ENCODE data around the gene AAK1.
"Not testable (repeated sequence)": the region's sequence is repeated elsewhere in the genome, so short reads cannot be mapped to it uniquely, and the experiment has no call there.

Gene AAK1

GRCh38 chr2:69659349-69659748 is 15.8 kb upstream of the AAK1 start:
- DNase-seq: no peak

- peak; percentile 89 for DNase-seq
These were observed 8.7 kb upstream of the AAK1 start for GRCh38 chr2:69652206-69652605.

GRCh38 chr2:69647196-69647595 is 3.7 kb upstream of the AAK1 start:
- DNase-seq: not testable (repeated sequence)

GRCh38 chr2:69646714-69647113 is 3.2 kb upstream of the AAK1 start:
- no peak for DNase-seq

GRCh38 chr2:69645921-69646320 is 2.4 kb upstream of the AAK1 start:
- no peak for DNase-seq

- DNase-seq: no peak
These were observed 1.5 kb upstream of the AAK1 start for GRCh38 chr2:69645031-69645431.

- DNase-seq: no peak
These were observed 1.0 kb upstream of the AAK1 start for GRCh38 chr2:69644506-69644979.

GRCh38 chr2:69642709-69643601 is 584 bp downstream of the AAK1 start:
- DNase-seq: peak; percentile 83

- no peak for DNase-seq
These were observed 1.4 kb downstream of the AAK1 start for GRCh38 chr2:69641887-69642708.

GRCh38 chr2:69641471-69641870 is 2.1 kb downstream of the AAK1 start:
- no peak for DNase-seq

GRCh38 chr2:69639266-69639665 is 4.3 kb downstream of the AAK1 start:
- DNase-seq: peak; percentile 45

- no peak for DNase-seq
These were observed 4.9 kb downstream of the AAK1 start for GRCh38 chr2:69638630-69639029.

- no peak for DNase-seq
These were observed 5.6 kb downstream of the AAK1 start for GRCh38 chr2:69637923-69638322.

GRCh38 chr2:69636395-69636794 is 7.1 kb downstream of the AAK1 start:
- no peak for DNase-seq

- DNase-seq: no peak
These were observed 8.1 kb downstream of the AAK1 start for GRCh38 chr2:69635432-69635831.

- no peak for DNase-seq
These were observed 9.2 kb downstream of the AAK1 start for GRCh38 chr2:69634196-69634821.

GRCh38 chr2:69631402-69631801 is 12.1 kb downstream of the AAK1 start:
- no peak for DNase-seq

GRCh38 chr2:69629921-69630608 is 13.5 kb downstream of the AAK1 start:
- no peak for DNase-seq

GRCh38 chr2:69628325-69629021 is 15.1 kb downstream of the AAK1 start:
- DNase-seq: no peak

- no peak for DNase-seq
These were observed 18.3 kb downstream of the AAK1 start for GRCh38 chr2:69625078-69625795.

- no peak for DNase-seq
These were observed 18.9 kb downstream of the AAK1 start for GRCh38 chr2:69624611-69625010.
